Measurements from ENCODE around the gene ZC3H11A.
"Not testable (repeated sequence)": the region's sequence is repeated elsewhere in the genome, so short reads cannot be mapped to it uniquely, and the experiment has no call there.

Gene ZC3H11A

DNA sequence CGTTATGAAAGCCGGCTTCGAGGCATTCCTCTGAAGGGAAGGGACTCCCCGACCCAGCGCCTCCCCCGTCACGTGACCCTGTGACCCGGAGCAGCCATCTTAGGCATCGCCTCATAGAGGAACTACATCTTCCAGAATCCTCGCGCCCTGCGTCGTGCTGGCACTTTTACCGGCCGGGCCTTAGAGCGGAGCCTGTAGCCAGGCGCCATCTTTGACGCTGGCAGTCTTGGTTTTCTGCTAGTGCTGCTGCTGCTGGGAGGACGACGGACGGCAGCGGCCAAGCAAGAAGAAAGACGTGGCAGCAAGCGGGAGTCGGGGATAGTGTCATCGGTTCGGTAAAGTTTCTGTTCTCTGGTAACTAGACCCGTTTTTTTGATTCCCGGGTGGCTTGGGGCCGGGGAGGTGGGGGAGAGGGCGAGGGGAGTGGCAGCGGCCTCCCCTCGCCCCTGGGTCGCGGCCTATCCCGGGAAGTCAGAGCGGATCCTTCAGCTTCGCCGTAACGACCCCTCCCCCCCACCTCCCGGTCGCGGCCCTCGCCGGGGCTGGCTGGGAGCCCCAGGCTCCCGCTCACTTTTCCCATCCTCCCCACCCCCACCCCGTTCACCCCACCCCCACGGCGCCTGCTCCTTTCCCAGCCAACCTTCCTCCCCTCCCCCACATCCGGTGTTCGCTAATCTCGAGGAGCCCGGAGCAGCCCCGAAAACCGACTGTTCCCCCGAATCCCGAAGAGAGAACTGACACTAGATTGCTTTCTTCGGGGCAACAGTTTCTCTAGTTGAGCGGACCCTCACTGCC, at the start of gene ZC3H11A, which contains the start of gene ZBED6:
ZC3H11A (plus strand) TSS at position 183 of the 795 bp plus-strand sequence. CDS start 21,448 bp downstream, outside the sequence.
ZBED6 (plus strand) TSS at position 183 of the 795 bp plus-strand sequence. CDS start 1,900 bp downstream, outside the sequence.
- peak; percentile 96 for DNase-seq

DNA sequence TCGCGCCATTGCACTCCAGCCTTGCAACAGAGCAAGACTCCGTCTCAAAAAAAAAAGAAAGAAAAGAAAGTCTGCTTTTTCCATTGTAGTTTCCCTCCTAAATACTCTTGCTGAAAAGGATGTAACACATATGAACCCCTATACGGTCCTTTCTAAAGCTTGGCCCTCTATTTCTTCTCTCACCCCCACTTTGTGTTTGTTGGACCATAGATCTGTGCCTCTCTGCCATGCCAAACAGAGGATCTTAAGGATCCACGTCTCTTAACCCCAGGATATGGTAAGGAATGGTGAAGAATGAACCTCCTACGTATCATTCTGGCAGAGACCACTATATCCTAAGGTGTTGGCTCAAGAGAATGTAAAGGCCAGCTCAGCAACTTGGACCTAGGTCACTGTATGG, 49.1 kb upstream of the ZC3H11A start:
- DNase-seq = no peak

GRCh38 chr1:203751051-203751450, 44.4 kb upstream of the ZC3H11A start:
- no peak for DNase-seq

GRCh38 chr1:203751618-203752361, 43.6 kb upstream of the ZC3H11A start:
- not testable (repeated sequence) for DNase-seq

DNA sequence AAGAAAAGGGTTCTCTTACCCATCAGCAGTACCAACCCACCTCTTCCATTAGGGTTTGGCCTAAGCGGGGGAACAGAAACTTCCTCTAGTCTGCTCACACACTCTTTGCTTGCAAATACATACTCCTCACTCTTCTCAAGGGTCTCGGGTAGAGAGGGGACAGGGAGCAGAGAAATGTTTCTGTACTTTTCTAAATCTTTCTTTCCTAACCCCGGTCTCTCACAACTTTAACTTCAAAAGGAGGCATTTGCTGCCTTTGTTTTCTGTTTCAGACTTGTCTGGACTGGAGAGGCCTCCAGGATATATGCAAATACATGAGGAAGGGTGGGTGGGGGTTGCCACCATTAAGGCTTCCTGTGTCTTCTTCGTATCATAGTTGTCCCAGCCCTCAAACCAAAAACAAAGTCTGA, 41.0 kb upstream of the ZC3H11A start:
- DNase-seq = no peak

DNA sequence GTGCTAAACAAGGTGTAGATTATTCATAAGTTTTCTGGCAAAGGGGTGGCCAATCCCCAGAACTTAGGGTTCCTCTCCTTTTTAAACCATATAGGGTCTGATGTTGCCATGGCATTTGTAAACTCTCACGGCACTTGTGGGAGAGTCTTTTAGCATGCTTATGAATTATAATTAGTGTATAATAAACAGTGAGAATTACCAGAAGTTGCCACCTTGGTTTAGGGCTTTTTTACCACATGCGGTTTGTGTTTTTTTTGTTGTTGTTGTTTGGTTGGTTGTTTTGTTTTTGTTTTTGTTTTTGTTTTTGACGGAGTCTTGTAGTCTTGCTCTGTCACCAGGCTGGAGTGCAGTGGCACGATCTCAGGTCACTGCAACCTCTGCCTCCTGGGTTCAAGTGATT, 39.4 kb upstream of the ZC3H11A start:
- DNase-seq = no peak

DNA sequence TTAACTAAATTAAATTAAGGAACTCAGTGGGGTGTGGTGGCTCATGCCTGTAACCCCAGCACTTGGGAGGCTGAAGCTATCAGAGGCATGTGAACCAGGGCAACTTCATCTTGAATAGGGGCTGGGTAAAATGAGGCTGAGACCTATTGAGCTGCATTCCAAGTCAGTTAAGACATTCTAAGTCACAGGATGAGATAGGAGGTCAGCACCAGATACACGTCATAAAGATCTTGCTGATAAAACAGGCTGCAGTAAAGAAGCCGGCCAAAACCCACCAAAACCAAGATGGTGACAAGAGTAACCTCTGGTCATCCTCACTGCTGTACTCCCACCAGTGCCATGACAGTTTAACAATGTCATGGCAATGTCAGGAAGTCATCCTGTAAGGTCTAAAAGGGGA, 36.7 kb upstream of the ZC3H11A start:
- DNase-seq = not testable (repeated sequence)

GRCh38 chr1:203760506-203760905, 34.9 kb upstream of the ZC3H11A start:
- no peak for DNase-seq

GRCh38 chr1:203761958-203762357, 33.5 kb upstream of the ZC3H11A start:
- DNase-seq = not testable (repeated sequence)

GRCh38 chr1:203763505-203763904, 31.9 kb upstream of the ZC3H11A start:
- DNase-seq = no peak

DNA sequence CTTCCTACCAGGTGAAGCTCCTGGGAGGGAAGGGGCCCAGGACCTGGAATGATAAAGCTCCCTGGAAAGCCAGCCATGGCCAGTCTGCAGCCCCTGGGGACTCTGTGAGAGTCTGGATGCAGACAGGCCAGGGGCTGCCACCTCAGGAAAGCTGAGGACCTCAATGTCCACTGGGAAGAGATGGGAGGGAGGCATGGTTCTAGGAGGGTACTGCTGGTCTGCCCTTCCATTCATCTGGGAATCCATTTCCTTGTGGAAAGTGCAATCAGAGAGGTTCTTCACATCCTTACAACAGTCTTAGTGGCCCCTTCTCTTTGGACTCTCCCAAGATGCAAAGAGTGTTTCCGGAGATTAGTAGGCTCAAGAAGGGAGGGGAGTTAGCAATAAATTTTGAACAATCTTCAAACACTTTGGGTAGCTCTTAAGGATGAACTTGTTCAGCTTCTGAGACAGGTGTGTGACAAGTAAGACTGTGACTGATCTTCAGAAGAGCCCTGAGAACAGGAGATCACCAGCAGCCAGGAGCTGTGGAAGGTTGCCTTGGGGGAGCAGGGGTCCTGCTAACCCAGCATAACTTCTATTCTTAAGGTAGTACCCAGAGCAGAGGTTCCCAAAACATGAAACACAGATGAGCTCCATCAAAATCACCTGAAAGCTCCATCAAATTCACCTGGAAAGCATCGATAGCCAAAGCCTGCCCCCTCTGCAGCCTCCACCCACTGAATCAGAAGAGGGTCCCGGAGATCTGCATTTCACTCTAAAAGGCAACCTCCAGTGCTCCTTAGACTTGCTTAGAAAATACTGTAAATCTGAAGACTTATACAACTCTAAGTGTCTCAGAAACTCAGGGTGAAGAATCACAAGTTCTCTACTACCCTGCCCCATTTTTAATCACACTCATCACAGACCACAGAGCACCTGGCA, 31.1 kb upstream of the ZC3H11A start:
- DNase-seq = no peak

GRCh38 chr1:203765029-203765837, 30.2 kb upstream of the ZC3H11A start, which contains the start of gene LAX1:
TSS of gene LAX1 (plus strand) at chr1:203765183. CDS start at chr1:203765566, 383 bp downstream.
- no peak for DNase-seq

DNA sequence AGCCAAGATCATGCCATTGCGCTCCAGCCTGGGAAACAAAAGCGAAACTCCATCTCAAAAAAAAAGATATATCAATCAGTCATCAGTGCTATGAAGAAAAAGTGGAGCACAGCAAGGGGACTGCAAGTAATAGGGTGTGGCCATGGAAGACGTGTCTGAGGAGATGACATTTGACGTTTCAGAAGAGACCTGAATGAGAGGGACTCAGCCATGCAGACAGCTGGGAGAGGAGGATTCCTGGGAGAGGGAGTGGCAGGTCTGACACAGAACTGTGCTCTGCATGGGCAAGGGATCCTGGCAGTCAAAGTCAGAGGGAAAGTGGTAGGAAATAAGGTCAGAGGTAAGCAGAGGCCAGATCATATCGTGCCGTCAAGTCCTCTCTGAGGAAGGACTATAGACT, 27.2 kb upstream of the ZC3H11A start:
- DNase-seq = no peak

- DNase-seq = peak; percentile 32
Observed at GRCh38 chr1:203769505-203770343, 25.7 kb upstream of the ZC3H11A start.

GRCh38 chr1:203771901-203772301, 23.5 kb upstream of the ZC3H11A start:
- no peak for DNase-seq

GRCh38 chr1:203772836-203773235, 22.6 kb upstream of the ZC3H11A start:
- no peak for DNase-seq

DNA sequence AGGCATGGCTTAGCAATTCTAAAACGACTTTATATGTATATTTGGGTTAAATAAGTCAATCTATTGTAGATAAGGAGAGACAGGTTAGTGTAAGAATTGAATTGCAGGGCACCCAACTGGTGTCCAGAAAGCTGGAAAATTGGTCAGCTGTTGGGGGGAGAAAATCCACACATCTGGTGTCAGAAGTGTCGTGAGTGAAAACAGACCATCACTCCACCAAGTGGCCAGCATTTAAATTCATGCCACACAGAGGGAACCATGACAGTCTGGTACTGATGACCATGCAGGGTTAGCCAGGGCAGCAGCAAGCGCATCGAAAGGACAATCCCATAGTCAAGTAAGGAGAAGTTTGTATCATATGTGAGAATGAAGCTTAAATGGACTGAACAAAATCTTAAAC, 18.8 kb upstream of the ZC3H11A start:
- no peak for DNase-seq

DNA sequence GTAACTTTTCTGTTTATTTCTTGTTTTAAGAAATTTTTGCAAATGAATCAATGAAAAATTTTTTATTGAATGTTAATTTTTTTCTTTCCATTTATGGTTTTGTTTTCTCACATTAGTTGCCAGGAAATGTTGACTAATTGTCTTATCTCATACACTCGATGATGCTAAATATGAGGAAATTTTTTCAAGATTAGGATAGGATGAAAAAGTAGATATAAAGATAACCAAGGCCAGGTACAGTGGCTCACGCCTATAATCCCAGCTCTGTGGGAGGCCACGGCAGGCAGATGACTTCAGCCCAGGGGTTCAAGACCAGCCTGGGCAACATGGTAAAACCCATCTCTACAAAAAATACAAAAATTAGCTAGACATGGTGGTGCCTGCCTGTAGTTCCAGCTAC, 17.8 kb upstream of the ZC3H11A start:
- no peak for DNase-seq

GRCh38 chr1:203778146-203778545, 17.3 kb upstream of the ZC3H11A start:
- DNase-seq = no peak

GRCh38 chr1:203778789-203779188, 16.6 kb upstream of the ZC3H11A start:
- no peak for DNase-seq

- DNase-seq = no peak
Observed at GRCh38 chr1:203781962-203782361, 13.5 kb upstream of the ZC3H11A start.

Data from DMS79 (cell line).